Lower leg skin (tissue), 3 donors: ENCODE results near the gene FBXW5.

Experiments used
- POLR2A ChIP-seq, 2 donors: fragments of 450-650 bp; IDR thresholded peaks; one replicate each; pipeline ENCODE4 v1.6.1; 2016 to 2017; ENCODE audit warnings: antibody characterized with exemption in 2 of 2, mild to moderate bottlenecking in 1 of 2, moderate library complexity in 1 of 2
- TF ChIP-seq, protein P1 (sequence below), 3 donors: fragments of 450-650 bp; IDR thresholded peaks; one replicate each; pipeline ENCODE4 v1.5.1; 2016; ENCODE audit warnings: antibody characterized with exemption in 3 of 3, mild to moderate bottlenecking in 3 of 3, moderate library complexity in 2 of 3

DNA sequence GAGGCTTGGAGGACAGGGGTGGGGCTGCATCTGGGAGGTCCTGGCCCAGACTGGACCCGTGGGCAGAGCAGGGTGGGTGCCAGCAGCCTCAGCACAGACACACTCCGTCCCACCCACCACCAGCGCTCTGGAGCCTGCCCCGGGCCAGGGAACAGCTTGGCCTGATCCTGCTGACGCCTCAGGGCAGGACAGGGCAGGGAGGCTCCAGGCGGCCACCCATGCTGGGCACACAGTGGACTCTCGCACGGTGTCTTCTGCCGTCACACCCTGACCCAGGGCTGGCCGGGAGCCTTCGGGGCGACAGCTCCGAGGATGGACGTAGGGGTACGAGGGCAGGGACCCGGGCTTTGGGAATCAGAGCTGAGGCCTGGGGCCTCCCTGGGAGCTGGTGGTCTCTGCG lies 24.6 kb upstream of the FBXW5 start:
- TF ChIP-seq, protein P1, sequence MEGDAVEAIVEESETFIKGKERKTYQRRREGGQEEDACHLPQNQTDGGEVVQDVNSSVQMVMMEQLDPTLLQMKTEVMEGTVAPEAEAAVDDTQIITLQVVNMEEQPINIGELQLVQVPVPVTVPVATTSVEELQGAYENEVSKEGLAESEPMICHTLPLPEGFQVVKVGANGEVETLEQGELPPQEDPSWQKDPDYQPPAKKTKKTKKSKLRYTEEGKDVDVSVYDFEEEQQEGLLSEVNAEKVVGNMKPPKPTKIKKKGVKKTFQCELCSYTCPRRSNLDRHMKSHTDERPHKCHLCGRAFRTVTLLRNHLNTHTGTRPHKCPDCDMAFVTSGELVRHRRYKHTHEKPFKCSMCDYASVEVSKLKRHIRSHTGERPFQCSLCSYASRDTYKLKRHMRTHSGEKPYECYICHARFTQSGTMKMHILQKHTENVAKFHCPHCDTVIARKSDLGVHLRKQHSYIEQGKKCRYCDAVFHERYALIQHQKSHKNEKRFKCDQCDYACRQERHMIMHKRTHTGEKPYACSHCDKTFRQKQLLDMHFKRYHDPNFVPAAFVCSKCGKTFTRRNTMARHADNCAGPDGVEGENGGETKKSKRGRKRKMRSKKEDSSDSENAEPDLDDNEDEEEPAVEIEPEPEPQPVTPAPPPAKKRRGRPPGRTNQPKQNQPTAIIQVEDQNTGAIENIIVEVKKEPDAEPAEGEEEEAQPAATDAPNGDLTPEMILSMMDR (IDR thresholded peaks at IDR 0.05), result no peak
- no peak for TF ChIP-seq POLR2A (IDR thresholded peaks at IDR 0.05)
